Inferior parietal cortex (tissue), 1 donor: ENCODE data around the gene RPP30.

Experiments used
- DNase-seq: peaks from one replicate; pipeline ENCODE4 v3.0.0-alpha.2; 2016; ENCODE audit errors: extremely low spot score

The RPP30 gene

GRCh38 chr10:90871766-90872647 is at the start of gene RPP30:
Gene RPP30, plus strand, starts transcription at chr10:90871974. Its CDS starts 13 bp downstream, at chr10:90871987.
- peak; percentile 92 for DNase-seq

GRCh38 chr10:90822508-90822907 is 49.3 kb upstream of the RPP30 start:
- DNase-seq = no peak

- no peak for DNase-seq
Observed at GRCh38 chr10:90832111-90832510, 39.7 kb upstream of the RPP30 start.

GRCh38 chr10:90834326-90834725 is 37.4 kb upstream of the RPP30 start:
- DNase-seq = no peak

GRCh38 chr10:90837486-90837885 is 34.3 kb upstream of the RPP30 start:
- no peak for DNase-seq

GRCh38 chr10:90842725-90843124 is 29.0 kb upstream of the RPP30 start:
- DNase-seq = no peak

GRCh38 chr10:90845726-90846125 is 26.0 kb upstream of the RPP30 start:
- DNase-seq = no peak

GRCh38 chr10:90846746-90847145 is 25.0 kb upstream of the RPP30 start:
- DNase-seq = no peak

GRCh38 chr10:90847436-90847835 is 24.3 kb upstream of the RPP30 start:
- no peak for DNase-seq

GRCh38 chr10:90849956-90850749 is 21.6 kb upstream of the RPP30 start:
- DNase-seq = no peak

- no peak for DNase-seq
Observed at GRCh38 chr10:90855126-90855525, 16.6 kb upstream of the RPP30 start.

GRCh38 chr10:90856261-90856660 is 15.5 kb upstream of the RPP30 start:
- DNase-seq = no peak

GRCh38 chr10:90856964-90857634 is 14.7 kb upstream of the RPP30 start:
- DNase-seq = no peak

GRCh38 chr10:90857635-90858460 is 13.9 kb upstream of the RPP30 start, which contains the start of gene HTR7:
Gene HTR7, minus strand, starts transcription at chr10:90858039. Its CDS starts 368 bp downstream, at chr10:90857671.
- DNase-seq = no peak

- DNase-seq = no peak
Observed at GRCh38 chr10:90858461-90858968, 13.3 kb upstream of the RPP30 start.

GRCh38 chr10:90859321-90859751 is 12.4 kb upstream of the RPP30 start:
- DNase-seq = no peak

- DNase-seq = no peak
Observed at GRCh38 chr10:90860790-90861189, 11.0 kb upstream of the RPP30 start.

- no peak for DNase-seq
Observed at GRCh38 chr10:90862908-90863514, 8.8 kb upstream of the RPP30 start.

- DNase-seq = no peak
Observed at GRCh38 chr10:90865401-90865800, 6.4 kb upstream of the RPP30 start.

- no peak for DNase-seq
Observed at GRCh38 chr10:90866050-90866598, 5.7 kb upstream of the RPP30 start.
